RWPE2 (cell line): ENCODE data around the gene IL17RA.

Source experiments
- ATAC-seq: fragments of 200-7000 bp; cut with Tn5 transposase; 3 replicates; pipeline ENCODE4 v1.9.1; 2021; ENCODE audit warnings: low read depth
- DNase-seq: peaks from one replicate; pipeline ENCODE4 v3.0.0-alpha.2; 2020; ENCODE audit warnings: low spot score
- H3K27ac ChIP-seq: fragments of 450-650 bp; 2 replicates; pipeline ENCODE4 v1.5.1; 2017; ENCODE audit warnings: mild to moderate bottlenecking; ENCODE audit not compliant: poor library complexity, severe bottlenecking
- H3K27me3 ChIP-seq: fragments of 250-450 bp; sonication (Bioruptor Pico); 2 replicates; pipeline ENCODE4 v1.5.1; 2021; ENCODE audit warnings: mild to moderate bottlenecking, moderate library complexity; ENCODE audit not compliant: insufficient read depth, poor library complexity, severe bottlenecking
- H3K36me3 ChIP-seq: fragments of 250-450 bp; sonication (Bioruptor Pico); 2 replicates; pipeline ENCODE4 v1.5.1; 2020; ENCODE audit warnings: low read depth, mild to moderate bottlenecking, moderate library complexity
- H3K4me1 ChIP-seq: fragments of 250-450 bp; sonication (Bioruptor Pico); 2 replicates; pipeline ENCODE4 v1.5.1; 2021; ENCODE audit warnings: mild to moderate bottlenecking, moderate library complexity; ENCODE audit not compliant: insufficient read depth, poor library complexity, severe bottlenecking
- H3K4me3 ChIP-seq: fragments of 250-450 bp; sonication (Bioruptor Pico); 2 replicates; pipeline ENCODE4 v1.5.1; 2021; ENCODE audit warnings: mild to moderate bottlenecking, moderate library complexity; ENCODE audit not compliant: severe bottlenecking
- H3K9me3 ChIP-seq: fragments of 250-450 bp; sonication (Bioruptor Pico); 2 replicates; pipeline ENCODE4 v1.5.1; 2021; ENCODE audit warnings: mild to moderate bottlenecking, moderate library complexity; ENCODE audit not compliant: severe bottlenecking
- TF ChIP-seq, protein P1 (sequence below): fragments of 450-650 bp; IDR thresholded peaks from one replicate; pipeline ENCODE4 v1.5.1; 2017; ENCODE audit warnings: mild to moderate bottlenecking, moderate library complexity; ENCODE audit not compliant: poor library complexity, severe bottlenecking

The IL17RA gene

DNA sequence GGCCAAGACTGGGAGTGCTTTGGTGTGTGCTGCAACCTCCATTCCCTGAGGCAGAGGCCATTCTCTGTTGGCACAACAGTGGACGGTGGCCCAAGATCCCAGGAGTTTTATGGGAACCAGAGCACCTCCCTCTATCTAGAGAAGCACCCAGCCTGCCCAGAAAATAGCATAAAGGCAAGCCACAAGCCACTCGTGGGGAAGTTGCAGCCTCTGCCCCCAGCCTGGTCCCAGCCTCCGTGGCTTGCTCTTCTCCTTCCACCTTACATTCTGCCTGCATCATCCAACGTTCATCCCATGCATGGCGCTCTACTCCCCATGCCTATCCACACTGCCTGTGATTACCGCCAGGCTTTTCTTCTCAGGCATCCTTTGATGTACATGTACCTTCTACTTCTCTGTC, 15.8 kb downstream of the IL17RA start:
- ATAC-seq (no peak), DNase-seq (no peak)
- no peak overlapping the region for H3K27ac ChIP-seq
- no peak overlapping the region for H3K4me3 ChIP-seq
- no peaks in the 10 kb centered on the region for H3K27me3 ChIP-seq
- H3K4me1 ChIP-seq: no peaks in the 10 kb centered on the region
- no peaks in the 10 kb centered on the region for H3K9me3 ChIP-seq
- TF ChIP-seq, protein P1, sequence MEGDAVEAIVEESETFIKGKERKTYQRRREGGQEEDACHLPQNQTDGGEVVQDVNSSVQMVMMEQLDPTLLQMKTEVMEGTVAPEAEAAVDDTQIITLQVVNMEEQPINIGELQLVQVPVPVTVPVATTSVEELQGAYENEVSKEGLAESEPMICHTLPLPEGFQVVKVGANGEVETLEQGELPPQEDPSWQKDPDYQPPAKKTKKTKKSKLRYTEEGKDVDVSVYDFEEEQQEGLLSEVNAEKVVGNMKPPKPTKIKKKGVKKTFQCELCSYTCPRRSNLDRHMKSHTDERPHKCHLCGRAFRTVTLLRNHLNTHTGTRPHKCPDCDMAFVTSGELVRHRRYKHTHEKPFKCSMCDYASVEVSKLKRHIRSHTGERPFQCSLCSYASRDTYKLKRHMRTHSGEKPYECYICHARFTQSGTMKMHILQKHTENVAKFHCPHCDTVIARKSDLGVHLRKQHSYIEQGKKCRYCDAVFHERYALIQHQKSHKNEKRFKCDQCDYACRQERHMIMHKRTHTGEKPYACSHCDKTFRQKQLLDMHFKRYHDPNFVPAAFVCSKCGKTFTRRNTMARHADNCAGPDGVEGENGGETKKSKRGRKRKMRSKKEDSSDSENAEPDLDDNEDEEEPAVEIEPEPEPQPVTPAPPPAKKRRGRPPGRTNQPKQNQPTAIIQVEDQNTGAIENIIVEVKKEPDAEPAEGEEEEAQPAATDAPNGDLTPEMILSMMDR: no peak
- H3K36me3 ChIP-seq: peaks cover 49% of the 10 kb centered on the region

DNA sequence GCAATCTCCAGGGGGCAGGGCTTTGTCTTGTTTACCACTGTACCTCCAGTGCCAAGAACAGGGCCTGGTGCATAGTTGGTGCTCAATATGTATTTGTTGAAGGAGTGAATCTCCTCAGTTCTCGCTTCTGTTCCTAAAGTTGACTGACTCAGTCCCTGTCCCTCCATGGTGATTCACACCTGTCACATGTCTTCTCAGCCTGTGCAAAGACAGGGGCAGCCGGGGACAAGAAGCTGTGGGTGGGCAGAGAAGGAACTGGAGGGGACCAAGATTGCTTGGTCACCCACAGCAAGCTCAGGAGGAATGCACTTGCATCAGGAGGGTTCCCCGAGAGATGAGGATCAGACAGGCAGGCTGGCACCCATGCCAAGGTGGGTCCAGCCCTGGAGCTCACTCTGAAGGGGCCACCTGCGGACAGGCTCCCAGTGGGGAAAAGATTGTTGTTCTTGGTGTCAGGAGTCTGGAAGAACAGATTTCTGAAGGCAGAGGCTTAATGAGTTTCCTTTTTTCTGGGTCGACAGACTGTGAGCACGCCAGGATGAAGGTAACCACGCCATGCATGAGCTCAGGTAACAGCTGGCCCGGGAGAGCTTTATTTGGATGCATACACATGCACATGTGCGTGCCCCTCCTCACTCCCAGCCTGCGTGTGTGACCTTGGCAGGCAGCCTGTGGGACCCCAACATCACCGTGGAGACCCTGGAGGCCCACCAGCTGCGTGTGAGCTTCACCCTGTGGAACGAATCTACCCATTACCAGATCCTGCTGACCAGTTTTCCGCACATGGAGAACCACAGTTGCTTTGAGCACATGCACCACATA, 16.9 kb downstream of the IL17RA start:
- TF ChIP-seq, protein P1: no peak
- Histone ChIP-seq H3K4me3 (no peak overlapping the region), H3K9me3 (no peaks in the 10 kb centered on the region), H3K27me3 (no peaks in the 10 kb centered on the region), H3K27ac (no peak overlapping the region), H3K36me3 (peaks cover 50% of the 10 kb centered on the region), H3K4me1 (no peaks in the 10 kb centered on the region)
- no peak for ATAC-seq
- DNase-seq: no peak

DNA sequence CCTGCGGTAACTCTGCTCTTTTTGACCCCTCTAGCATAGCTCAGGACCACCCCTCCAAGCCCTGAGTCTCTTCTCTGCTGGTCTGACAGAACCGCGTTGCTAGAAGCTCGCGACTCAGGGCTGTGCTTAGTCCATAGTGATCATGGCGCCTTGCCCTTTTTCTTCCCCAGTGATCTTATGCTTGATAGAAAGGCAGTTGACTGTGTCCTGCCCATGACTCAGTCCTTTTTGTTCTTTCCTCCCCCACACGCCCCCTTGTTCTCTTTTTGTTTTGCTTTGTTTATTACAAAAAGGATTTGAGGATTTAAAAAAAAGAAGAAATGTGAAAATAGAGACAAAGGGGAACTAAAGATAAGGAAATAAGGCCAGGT, 17.5 kb downstream of the IL17RA start:
- DNase-seq (peak; percentile 16), ATAC-seq (no peak)
- Histone ChIP-seq H3K4me1 (no peaks in the 10 kb centered on the region), H3K27me3 (no peaks in the 10 kb centered on the region), H3K4me3 (no peak overlapping the region), H3K27ac (no peak overlapping the region), H3K36me3 (peaks cover 52% of the 10 kb centered on the region), H3K9me3 (no peaks in the 10 kb centered on the region)
- TF ChIP-seq, protein P1: no peak

DNA sequence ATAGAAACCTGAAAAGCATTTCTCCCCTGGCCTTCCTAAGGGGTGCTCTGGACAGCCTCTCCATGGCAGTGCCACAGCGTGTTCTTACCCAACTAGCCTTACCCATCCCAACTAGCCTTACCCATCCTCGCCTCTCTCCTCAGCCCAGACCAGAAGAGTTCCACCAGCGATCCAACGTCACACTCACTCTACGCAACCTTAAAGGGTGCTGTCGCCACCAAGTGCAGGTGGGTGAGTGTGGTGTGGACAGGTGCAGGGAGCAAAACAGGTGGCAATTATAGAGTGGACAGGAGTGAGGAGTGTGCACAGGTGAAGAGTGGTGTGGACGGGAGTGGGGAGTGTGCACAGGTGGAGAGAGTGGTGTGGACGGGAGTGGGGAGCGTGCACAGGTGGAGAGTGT, 18.6 kb downstream of the IL17RA start:
- H3K27me3 ChIP-seq: no peaks in the 10 kb centered on the region
- no peak overlapping the region for H3K4me3 ChIP-seq
- DNase-seq (no peak), ATAC-seq (no peak)
- peaks cover 43% of the 10 kb centered on the region for H3K36me3 ChIP-seq
- H3K9me3 ChIP-seq: no peaks in the 10 kb centered on the region
- TF ChIP-seq, protein P1: no peak
- H3K4me1 ChIP-seq: no peaks in the 10 kb centered on the region
- no peak overlapping the region for H3K27ac ChIP-seq

DNA sequence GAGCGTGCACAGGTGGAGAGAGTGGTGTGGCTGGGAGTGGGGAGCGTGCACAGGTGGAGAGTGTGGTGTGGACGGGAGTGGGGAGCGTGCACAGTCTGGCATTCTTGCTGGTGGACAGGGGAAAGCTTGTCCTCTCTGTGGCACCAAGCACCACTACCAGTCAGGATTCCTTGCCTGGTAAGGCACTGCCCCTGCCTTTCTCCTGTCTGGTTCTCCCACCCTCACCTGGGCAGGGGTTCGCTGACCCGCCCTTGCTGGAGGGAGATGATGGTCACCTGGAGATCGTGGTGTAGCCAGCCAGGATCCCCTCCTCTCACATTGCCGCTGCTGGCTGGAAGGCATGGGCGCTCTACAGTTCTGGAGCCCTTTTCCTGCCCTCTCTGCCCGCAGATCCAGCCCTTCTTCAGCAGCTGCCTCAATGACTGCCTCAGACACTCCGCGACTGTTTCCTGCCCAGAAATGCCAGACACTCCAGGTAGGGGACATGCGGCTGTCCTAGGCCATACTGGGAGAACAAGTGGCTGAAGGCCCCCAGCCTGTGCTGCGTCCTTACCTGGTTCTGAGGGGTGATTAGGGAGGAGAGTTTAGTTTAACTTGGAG, 19.6 kb downstream of the IL17RA start:
- no peaks in the 10 kb centered on the region for H3K9me3 ChIP-seq
- H3K27me3 ChIP-seq: no peaks in the 10 kb centered on the region
- no peaks in the 10 kb centered on the region for H3K4me1 ChIP-seq
- H3K27ac ChIP-seq: no peak overlapping the region
- DNase-seq (no peak), ATAC-seq (no peak; the same call in 2 of the 3 replicates)
- H3K4me3 ChIP-seq: no peak overlapping the region
- TF ChIP-seq, protein P1: no peak
- H3K36me3 ChIP-seq: peaks cover 32% of the 10 kb centered on the region
